GM10266 (cell line): ENCODE results near the gene NRP2.

ENCODE experiments used
- DNase-seq: peaks from one replicate; pipeline ENCODE4 v3.0.0; 2012; ENCODE audit errors: extremely low spot score
- CTCF ChIP-seq: IDR thresholded peaks from 2 replicates; pipeline ENCODE4 v1.5.1; 2012; ENCODE audit warnings: mild to moderate bottlenecking, low read depth; ENCODE audit not compliant: control insufficient read depth, insufficient read depth; ENCODE audit errors: missing control alignments

Gene NRP2

GRCh38 chr2:205687641-205687956 lies 5.3 kb downstream of the NRP2 start:
- DNase-seq = no peak
- no peak for TF ChIP-seq CTCF

- TF ChIP-seq CTCF = no peak
- DNase-seq = no peak
Measured at GRCh38 chr2:205688417-205689200, 6.3 kb downstream of the NRP2 start.

- no peak for DNase-seq
- no peak for TF ChIP-seq CTCF
Measured at GRCh38 chr2:205689820-205690219, 7.5 kb downstream of the NRP2 start.

DNA sequence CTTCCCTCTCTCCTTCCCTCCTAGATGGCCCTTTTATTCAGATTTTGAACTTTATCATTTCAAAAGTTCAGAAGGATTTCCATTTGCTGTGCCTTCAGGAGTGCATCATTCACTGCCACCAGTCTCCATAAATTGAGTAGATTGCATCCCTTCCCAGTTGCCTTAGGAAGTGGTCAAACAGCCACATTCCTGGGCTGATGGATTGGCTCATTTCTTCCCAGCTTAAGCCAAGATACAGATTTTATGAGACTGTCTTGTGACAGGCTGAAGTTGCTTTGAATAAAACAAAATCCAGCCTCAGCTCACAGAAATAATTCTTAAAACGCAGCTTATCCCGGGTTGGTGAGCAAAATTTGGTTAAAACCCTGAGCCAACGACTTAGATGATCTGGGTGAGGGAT lies 9.8 kb downstream of the NRP2 start:
- TF ChIP-seq CTCF = no peak
- DNase-seq = no peak

DNA sequence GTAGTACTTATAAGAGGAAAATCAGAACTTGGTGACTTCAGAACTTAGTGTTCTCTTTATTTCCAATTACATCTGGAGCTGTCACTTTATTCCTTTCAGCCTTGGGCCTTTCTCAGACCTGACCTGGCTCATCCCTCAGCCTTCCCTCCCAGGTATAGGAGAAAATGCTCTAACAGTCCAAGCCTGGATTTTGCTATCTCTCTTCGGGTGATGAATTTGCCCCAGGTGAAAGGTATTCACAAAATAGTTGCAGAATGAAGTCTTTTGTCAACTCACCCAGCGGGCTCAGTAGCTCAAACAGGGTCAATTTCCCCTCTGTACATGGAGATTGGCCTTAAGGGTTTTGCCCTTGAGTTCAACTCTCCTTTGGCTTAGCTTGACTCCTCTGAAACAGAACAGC lies 12.0 kb downstream of the NRP2 start:
- DNase-seq = no peak
- no peak for TF ChIP-seq CTCF

DNA sequence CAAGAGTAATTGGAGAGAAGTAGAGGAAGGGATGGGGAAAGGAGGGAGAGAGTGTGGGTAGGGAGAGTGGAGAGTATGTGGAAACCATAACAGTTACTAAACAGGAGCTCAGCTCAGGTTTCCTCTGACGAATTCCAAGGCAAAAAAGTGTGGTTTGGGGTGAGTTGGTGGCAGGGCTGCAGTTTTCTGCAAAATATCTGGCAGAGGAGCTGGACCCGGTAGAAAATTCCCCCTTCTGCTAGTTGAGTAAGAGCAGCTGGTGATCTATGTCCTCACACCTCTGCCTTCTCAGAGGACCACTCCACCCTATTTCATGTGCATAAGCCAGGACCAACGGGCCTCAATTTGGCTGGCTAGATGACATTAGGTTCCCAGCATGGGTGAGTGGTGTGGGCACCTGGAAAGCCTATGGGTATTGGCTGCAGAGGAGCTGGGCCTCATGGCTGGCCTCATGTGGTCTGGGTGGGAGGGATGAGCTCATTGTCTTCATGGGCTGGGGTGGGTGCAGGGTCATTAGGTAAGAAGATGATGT lies 13.2 kb downstream of the NRP2 start:
- no peak for DNase-seq
- TF ChIP-seq CTCF = no peak

DNA sequence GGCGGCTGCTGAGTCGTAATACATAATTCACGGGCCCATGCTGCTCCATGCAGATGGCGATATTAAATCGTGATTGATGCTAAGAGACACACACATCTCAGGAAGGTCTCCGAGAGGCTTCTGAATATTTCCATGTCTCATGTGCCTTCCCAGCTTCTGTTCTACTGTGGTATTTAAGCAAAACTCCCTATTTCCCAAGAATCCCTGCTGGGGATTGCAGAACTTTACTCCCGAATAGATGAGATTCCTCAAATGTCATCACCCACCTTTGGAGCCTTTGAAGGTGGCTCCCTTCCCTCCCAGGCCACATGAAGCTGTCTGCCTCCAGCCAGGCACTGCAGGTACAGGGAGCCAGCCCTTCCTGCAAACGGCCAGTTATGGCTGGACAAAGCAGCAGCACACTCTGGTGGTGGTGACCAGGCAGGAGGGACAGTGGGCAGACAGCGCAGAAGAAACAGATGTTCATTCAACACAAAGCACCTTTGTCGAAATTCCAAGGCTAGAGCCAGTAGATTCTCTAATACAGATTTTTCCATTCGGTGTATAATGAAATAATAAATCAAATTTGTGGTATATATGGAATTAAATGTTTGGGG lies 14.1 kb downstream of the NRP2 start:
- peak; percentile 15 for TF ChIP-seq CTCF
- DNase-seq = no peak
